ENCODE results near the gene RGP1.

The RGP1 gene

GRCh38 chr9:35743452-35743851 lies 5.6 kb upstream of the RGP1 start:
- no peak for DNase-seq (ENCODE audit: extremely low read depth in 1 of 2, low read depth in 1 of 2)

- no peak for DNase-seq (ENCODE audit: extremely low read depth in 1 of 2, low read depth in 1 of 2)
These were observed 5.1 kb upstream of the RGP1 start for GRCh38 chr9:35743880-35744518.

GRCh38 chr9:35745569-35745968 lies 3.5 kb upstream of the RGP1 start:
- DNase-seq (ENCODE audit: extremely low read depth in 1 of 2, low read depth in 1 of 2), result no peak

- no peak for DNase-seq (ENCODE audit: extremely low read depth in 1 of 2, low read depth in 1 of 2)
These were observed 2.5 kb upstream of the RGP1 start for GRCh38 chr9:35746583-35746982.

- no peak for DNase-seq (ENCODE audit: extremely low read depth in 1 of 2, low read depth in 1 of 2)
These were observed 737 bp upstream of the RGP1 start for GRCh38 chr9:35748242-35748857.

- DNase-seq (ENCODE audit: extremely low read depth in 1 of 2, low read depth in 1 of 2), result no peak
These were observed 598 bp downstream of the RGP1 start for GRCh38 chr9:35749515-35750255.

GRCh38 chr9:35750256-35750531 lies 1.1 kb downstream of the RGP1 start:
- no peak for DNase-seq (ENCODE audit: extremely low read depth in 1 of 2, low read depth in 1 of 2)

- DNase-seq (ENCODE audit: extremely low read depth in 1 of 2, low read depth in 1 of 2), result no peak
These were observed 4.4 kb downstream of the RGP1 start for GRCh38 chr9:35753466-35753865.

GRCh38 chr9:35754264-35754663 lies 5.2 kb downstream of the RGP1 start, which contains the start of gene MSMP:
Gene MSMP, minus strand, starts transcription at chr9:35754276. Its CDS starts 147 bp downstream, at chr9:35754129.
- no peak for DNase-seq (ENCODE audit: extremely low read depth in 1 of 2, low read depth in 1 of 2)

- DNase-seq (ENCODE audit: extremely low read depth in 1 of 2, low read depth in 1 of 2), result no peak
These were observed 6.0 kb downstream of the RGP1 start for GRCh38 chr9:35755071-35755470.

- peak; percentile 52 to 79 for DNase-seq (ENCODE audit: extremely low read depth in 1 of 2, low read depth in 1 of 2)
These were observed 7.5 kb downstream of the RGP1 start for GRCh38 chr9:35756275-35757225.

- DNase-seq (ENCODE audit: extremely low read depth in 1 of 2, low read depth in 1 of 2), result no peak
These were observed 8.3 kb downstream of the RGP1 start for GRCh38 chr9:35757226-35757891.

- DNase-seq (ENCODE audit: extremely low read depth in 1 of 2, low read depth in 1 of 2), result no peak
These were observed 8.8 kb downstream of the RGP1 start for GRCh38 chr9:35757892-35758275.

- DNase-seq (ENCODE audit: extremely low read depth in 1 of 2, low read depth in 1 of 2), result no peak
These were observed 9.5 kb downstream of the RGP1 start for GRCh38 chr9:35758475-35759050.

GRCh38 chr9:35759795-35760194 lies 10.7 kb downstream of the RGP1 start:
- no peak for DNase-seq (ENCODE audit: extremely low read depth in 1 of 2, low read depth in 1 of 2)

GRCh38 chr9:35760651-35761050 lies 11.6 kb downstream of the RGP1 start:
- no peak for DNase-seq (ENCODE audit: extremely low read depth in 1 of 2, low read depth in 1 of 2)

- DNase-seq (ENCODE audit: extremely low read depth in 1 of 2, low read depth in 1 of 2), result no peak
These were observed 14.1 kb downstream of the RGP1 start for GRCh38 chr9:35763181-35763580.

- DNase-seq (ENCODE audit: extremely low read depth in 1 of 2, low read depth in 1 of 2), result no peak
These were observed 14.7 kb downstream of the RGP1 start for GRCh38 chr9:35763803-35764202.

GRCh38 chr9:35766997-35767396 lies 17.9 kb downstream of the RGP1 start:
- DNase-seq (ENCODE audit: extremely low read depth in 1 of 2, low read depth in 1 of 2), result no peak

- DNase-seq (ENCODE audit: extremely low read depth in 1 of 2, low read depth in 1 of 2), result no peak
These were observed 18.4 kb downstream of the RGP1 start for GRCh38 chr9:35767458-35767857.

Measured in stimulated activated CD8-positive, alpha-beta memory T cell treated with anti-CD3 and anti-CD28 coated beads, Interleukin-7, amount 100 ng/mL, for 48 hours (primary cell).